Panc1 (cell line): Measurements from ENCODE around the gene HIKESHI. TPM values are rescaled to one million over a fixed set of nuclear protein-coding genes. Genes with fewer than 3 reads are reported as not detected.

ENCODE experiments used
- ATAC-seq: fragments of 200-7000 bp; cut with Tn5 transposase; 2 replicates; pipeline ENCODE4 v1.9.1; 2020; ENCODE audit warnings: mild to moderate bottlenecking, moderate library complexity
- BruUV-seq: library from RNA; stranded (reverse); fragments of 400-500 nt; replicated peaks from 2 replicates; lab custom pipeline; 2021; lab: Mats Ljungman, UMichigan
- CTCF ChIA-PET: fragments of 300-600 bp; sonication (Branson Sonifier 250); formaldehyde crosslinking; loops from one replicate; lab custom pipeline; 2022; ENCODE audit warnings: antibody characterized with exemption; lab: Charles Lee
- POLR2A ChIA-PET: fragments of 300-600 bp; sonication (Branson Sonifier 250); formaldehyde crosslinking; loops from one replicate; lab custom pipeline; 2022; ENCODE audit warnings: antibody characterized with exemption; lab: Charles Lee
- DNase-seq: peaks from one replicate; pipeline ENCODE4 v3.0.0-alpha.2; 2010; ENCODE audit warnings: low read depth, low spot score
- H3K27ac ChIP-seq: 2 replicates; pipeline ENCODE4 v1.5.1; 2011; ENCODE audit warnings: mild to moderate bottlenecking, low read length, inconsistent platforms
- H3K27me3 ChIP-seq: fragments of 200-500 bp; sonication (Bioruptor generic); 2 replicates; pipeline ENCODE4 v1.6.0; 2014; ENCODE audit warnings: low read length, inconsistent platforms; ENCODE audit not compliant: control insufficient read depth, insufficient read depth
- H3K36me3 ChIP-seq: fragments of 200-500 bp; sonication (Bioruptor generic); 2 replicates; pipeline ENCODE4 v1.5.1; 2014; ENCODE audit warnings: inconsistent platforms, mild to moderate bottlenecking, low read length, moderate library complexity; ENCODE audit not compliant: control insufficient read depth, insufficient read depth
- H3K4me1 ChIP-seq: 2 replicates; pipeline ENCODE4 v1.5.1; 2011; ENCODE audit warnings: inconsistent platforms, mild to moderate bottlenecking, low read length, moderate library complexity; ENCODE audit not compliant: control insufficient read depth, insufficient read depth
- H3K4me3 ChIP-seq, 2 experiments: 2 replicates each; pipeline ENCODE4 v1.5.1; 2011 to 2012; ENCODE audit warnings: low read depth in 2 of 2, low read length in 2 of 2, mild to moderate bottlenecking in 2 of 2, inconsistent platforms in 1 of 2, moderate library complexity in 1 of 2
- H3K9me3 ChIP-seq: fragments of 200-500 bp; sonication (Bioruptor generic); 2 replicates; pipeline ENCODE4 v1.5.1; 2014; ENCODE audit warnings: low read depth, mild to moderate bottlenecking, inconsistent platforms, low read length, moderate library complexity; ENCODE audit not compliant: control insufficient read depth, insufficient read depth
- CTCF ChIP-seq: fragments of 450-650 bp; IDR thresholded peaks from 2 replicates; pipeline ENCODE4 v1.5.1; 2017; ENCODE audit warnings: mild to moderate bottlenecking
- POLR2AphosphoS5 ChIP-seq: IDR thresholded peaks from 2 replicates; pipeline ENCODE4 v1.6.1; 2012; ENCODE audit warnings: mild to moderate bottlenecking, low read depth, low read length, moderate library complexity
- REST ChIP-seq, 2 experiments: IDR thresholded peaks; 2 replicates each; pipeline ENCODE4 v1.6.1; 2011 to 2012; ENCODE audit warnings: low read depth in 2 of 2, control low read depth in 1 of 2, low read length in 1 of 2, mild to moderate bottlenecking in 1 of 2, moderate library complexity in 1 of 2; ENCODE audit not compliant: insufficient read depth in 1 of 2
- SIN3A ChIP-seq: IDR thresholded peaks from 2 replicates; pipeline ENCODE4 v1.6.1; 2012; ENCODE audit warnings: low read depth, mild to moderate bottlenecking, low read length, moderate library complexity, borderline replicate concordance; ENCODE audit not compliant: insufficient read depth
- TCF7L2 ChIP-seq: IDR thresholded peaks from 2 replicates; pipeline ENCODE4 v1.6.1; 2011; ENCODE audit warnings: mild to moderate bottlenecking, low read depth, low read length, inconsistent platforms
- in situ Hi-C: cut with HindIII; loops from 2 replicates; pipeline ENCODE4 v1.10.0; 2016; ENCODE audit warnings: low sequenced_read_pairs, low pct_unique_long_range_greater_than_20kb
- intact Hi-C: fragments of 100-400 bp; cut with micrococcal nuclease; formaldehyde crosslinking; loops from one replicate; pipeline ENCODE4 v1.10.0; 2022; ENCODE audit not compliant: unreplicated experiment
- total RNA-seq: library from RNA; stranded (reverse); gene quantifications from one replicate; pipeline ENCODE4 v1.2.1, GENCODE V29; 2021; ENCODE audit not compliant: unreplicated experiment

Gene HIKESHI
- total RNA-seq, 1 experiment from 2014 or later: 61.3 TPM

DNA sequence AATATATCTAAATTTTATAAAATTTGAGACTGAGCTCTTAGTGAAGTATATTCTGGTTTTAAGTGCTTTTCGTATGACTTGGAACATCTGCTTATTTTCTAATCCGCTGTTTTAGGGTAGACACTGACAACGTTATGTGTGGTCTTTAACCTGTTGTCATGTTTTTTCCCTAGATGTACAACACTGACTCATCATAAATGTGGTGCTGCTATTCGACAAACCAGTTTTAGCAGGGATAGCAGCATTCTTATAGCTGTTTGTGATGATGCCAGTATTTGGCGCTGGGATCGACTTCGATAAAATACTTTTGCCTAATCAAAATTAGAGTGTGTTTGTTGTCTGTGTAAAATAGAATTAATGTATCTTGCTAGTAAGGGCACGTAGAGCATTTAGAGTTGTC, 23.8 kb upstream of the HIKESHI start:
- Histone ChIP-seq H3K27me3 (no peaks in the 10 kb centered on the region), H3K27ac (no peak overlapping the region), H3K4me1 (no peaks in the 10 kb centered on the region), H3K4me3 (no peak overlapping the region), H3K36me3 (peaks cover 18% of the 10 kb centered on the region; the same call in 1 of the 2 replicates), H3K9me3 (no peaks in the 10 kb centered on the region)
- ChIA-PET POLR2A (no interaction called here), CTCF (no interaction called here)
- TF ChIP-seq CTCF (no peak), TCF7L2 (no peak), POLR2AphosphoS5 (no peak), SIN3A (no peak), REST (IDR thresholded peaks at IDR 0.05; ENCODE audit: insufficient read depth in 1 of 2, low read depth in 2 of 2, low read length in 1 of 2) (no peak)
- BruUV-seq: no TSS peak
- in situ Hi-C loops: no loop called here
- no peak for DNase-seq
- intact Hi-C loops: no loop called here
- ATAC-seq: no peak

GRCh38 chr11:86279747-86280146, 22.3 kb upstream of the HIKESHI start:
- in situ Hi-C loops: no loop called here
- intact Hi-C loops: no loop called here
- H3K4me3 ChIP-seq: no peak overlapping the region
- no peak overlapping the region for H3K27ac ChIP-seq
- ChIA-PET CTCF (no interaction called here), POLR2A (interaction anchor here (0.6 kb wide), 1 partner anchor 78 kb away, joined by 3 read pairs; no protein-coding TSS in a partner anchor)
- no peak for ATAC-seq
- no peaks in the 10 kb centered on the region for H3K27me3 ChIP-seq
- no peak for TF ChIP-seq SIN3A
- no peak for TF ChIP-seq POLR2AphosphoS5
- TF ChIP-seq REST (IDR thresholded peaks at IDR 0.05; ENCODE audit: insufficient read depth in 1 of 2, low read depth in 2 of 2, low read length in 1 of 2): no peak
- no peak for TF ChIP-seq TCF7L2
- no peak for TF ChIP-seq CTCF
- H3K36me3 ChIP-seq: peaks cover 18% of the 10 kb centered on the region; the same call in 1 of the 2 replicates
- no peaks in the 10 kb centered on the region for H3K4me1 ChIP-seq
- DNase-seq: no peak
- H3K9me3 ChIP-seq: no peaks in the 10 kb centered on the region
- no TSS peak for BruUV-seq
